Neural progenitor cell (in vitro differentiated cells): Measurements from ENCODE around the gene MXRA8.

Experiments used
- EZH2phosphoT487 ChIP-seq: fragments of 200-600 bp; sonication (generic); IDR thresholded peaks from 2 replicates; pipeline ENCODE4 v1.6.1; 2017; ENCODE audit warnings: antibody characterized with exemption
- TF ChIP-seq, protein P1 (sequence below): fragments of 200-600 bp; sonication (generic); IDR thresholded peaks from 2 replicates; pipeline ENCODE4 v1.5.1; 2017; ENCODE audit warnings: antibody characterized with exemption, mild to moderate bottlenecking

DNA sequence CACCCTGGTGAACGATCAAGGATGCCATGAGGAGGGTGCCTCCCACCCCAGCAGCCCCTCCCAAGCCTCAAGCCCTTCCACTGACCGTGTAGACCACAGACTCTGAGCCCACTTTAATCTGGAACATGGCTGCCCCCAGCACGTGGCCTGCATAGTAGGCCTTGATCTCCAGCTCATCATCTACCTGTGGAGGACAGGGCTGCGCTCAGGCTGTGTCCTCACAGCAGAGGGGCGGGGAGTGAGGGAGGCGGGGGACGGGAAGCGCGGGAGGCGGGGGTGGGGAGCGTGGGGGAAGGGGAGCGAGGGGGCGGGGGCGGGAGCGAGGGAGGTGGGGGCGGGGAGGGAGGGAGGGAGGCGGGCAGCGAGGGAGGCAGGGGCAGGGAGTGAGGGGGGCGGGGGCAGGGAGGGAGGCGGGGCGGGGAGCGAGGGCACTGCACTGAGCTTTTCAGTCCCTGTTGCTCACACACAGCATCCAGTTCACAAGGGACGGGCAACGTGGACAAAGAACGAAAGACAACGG lies 42.9 kb downstream of the MXRA8 start:
- TF ChIP-seq, protein P1, sequence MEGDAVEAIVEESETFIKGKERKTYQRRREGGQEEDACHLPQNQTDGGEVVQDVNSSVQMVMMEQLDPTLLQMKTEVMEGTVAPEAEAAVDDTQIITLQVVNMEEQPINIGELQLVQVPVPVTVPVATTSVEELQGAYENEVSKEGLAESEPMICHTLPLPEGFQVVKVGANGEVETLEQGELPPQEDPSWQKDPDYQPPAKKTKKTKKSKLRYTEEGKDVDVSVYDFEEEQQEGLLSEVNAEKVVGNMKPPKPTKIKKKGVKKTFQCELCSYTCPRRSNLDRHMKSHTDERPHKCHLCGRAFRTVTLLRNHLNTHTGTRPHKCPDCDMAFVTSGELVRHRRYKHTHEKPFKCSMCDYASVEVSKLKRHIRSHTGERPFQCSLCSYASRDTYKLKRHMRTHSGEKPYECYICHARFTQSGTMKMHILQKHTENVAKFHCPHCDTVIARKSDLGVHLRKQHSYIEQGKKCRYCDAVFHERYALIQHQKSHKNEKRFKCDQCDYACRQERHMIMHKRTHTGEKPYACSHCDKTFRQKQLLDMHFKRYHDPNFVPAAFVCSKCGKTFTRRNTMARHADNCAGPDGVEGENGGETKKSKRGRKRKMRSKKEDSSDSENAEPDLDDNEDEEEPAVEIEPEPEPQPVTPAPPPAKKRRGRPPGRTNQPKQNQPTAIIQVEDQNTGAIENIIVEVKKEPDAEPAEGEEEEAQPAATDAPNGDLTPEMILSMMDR = no peak
- TF ChIP-seq EZH2phosphoT487 = no peak
